OCI-LY7 (cell line): ENCODE data around the gene MEGF8.
A peak's percentile ranks its signal among the peaks of the same experiment; 100 is the strongest.

Source experiments
- EZH2phosphoT487 ChIP-seq: fragments of 200-600 bp; sonication (generic); IDR thresholded peaks from 2 replicates; pipeline ENCODE4 v1.6.1; 2018; ENCODE audit warnings: low read depth, borderline replicate concordance, mild to moderate bottlenecking, mixed run types, antibody characterized with exemption, low read length, moderate library complexity, mixed read lengths
- TF ChIP-seq, protein P1 (sequence below): fragments of 200-600 bp; sonication (generic); conservative IDR thresholded peaks from 2 replicates; pipeline ENCODE4 v1.5.1; 2014; ENCODE audit warnings: mild to moderate bottlenecking, antibody characterized with exemption, low read length, moderate library complexity, mixed read lengths

DNA sequence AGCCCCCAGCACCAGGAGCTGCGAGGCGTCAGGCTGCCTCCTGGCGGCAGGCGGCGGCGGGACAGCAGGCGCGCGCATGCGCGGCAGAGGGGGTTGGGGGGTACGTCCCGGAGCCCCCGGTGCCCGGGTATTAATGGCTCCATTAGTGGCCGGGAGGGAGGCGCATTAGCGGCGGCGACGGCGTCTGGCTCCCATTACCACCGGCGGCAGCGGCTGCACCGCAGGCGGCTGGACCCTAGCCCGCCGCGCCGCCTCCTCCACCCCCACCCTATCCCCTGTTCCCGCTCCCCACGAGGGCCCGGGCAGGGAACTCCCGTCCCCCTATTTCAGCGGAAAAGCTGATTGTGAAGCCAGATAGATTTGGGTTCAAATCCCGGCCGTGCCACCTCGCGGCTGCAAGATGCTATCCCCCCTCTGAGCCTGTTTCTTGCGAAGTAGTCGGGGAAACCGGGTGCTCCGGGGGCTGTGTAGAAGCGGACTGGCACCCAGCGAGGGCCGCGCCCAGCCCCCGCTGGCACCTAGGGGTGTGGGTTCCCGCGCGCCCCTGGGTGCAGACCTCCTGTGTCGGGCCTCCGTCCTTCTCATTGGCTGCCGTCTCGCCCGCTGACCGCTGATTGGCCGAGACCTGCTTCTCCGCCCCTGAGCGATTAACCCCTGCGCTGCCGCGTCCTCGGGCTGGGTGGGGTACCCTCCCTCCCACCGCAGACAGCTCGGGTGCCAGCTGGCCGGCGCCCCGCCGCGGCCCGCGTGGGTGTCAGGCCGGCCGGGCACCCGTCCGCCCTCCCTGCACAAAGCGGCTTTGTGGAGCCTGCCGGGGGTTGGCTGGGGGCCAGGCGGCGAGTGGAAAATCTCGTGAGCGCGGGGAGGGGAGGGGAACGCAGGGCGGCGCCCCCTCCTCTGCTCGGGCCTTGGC is 45.3 kb upstream of the MEGF8 start:
- TF ChIP-seq, protein P1, sequence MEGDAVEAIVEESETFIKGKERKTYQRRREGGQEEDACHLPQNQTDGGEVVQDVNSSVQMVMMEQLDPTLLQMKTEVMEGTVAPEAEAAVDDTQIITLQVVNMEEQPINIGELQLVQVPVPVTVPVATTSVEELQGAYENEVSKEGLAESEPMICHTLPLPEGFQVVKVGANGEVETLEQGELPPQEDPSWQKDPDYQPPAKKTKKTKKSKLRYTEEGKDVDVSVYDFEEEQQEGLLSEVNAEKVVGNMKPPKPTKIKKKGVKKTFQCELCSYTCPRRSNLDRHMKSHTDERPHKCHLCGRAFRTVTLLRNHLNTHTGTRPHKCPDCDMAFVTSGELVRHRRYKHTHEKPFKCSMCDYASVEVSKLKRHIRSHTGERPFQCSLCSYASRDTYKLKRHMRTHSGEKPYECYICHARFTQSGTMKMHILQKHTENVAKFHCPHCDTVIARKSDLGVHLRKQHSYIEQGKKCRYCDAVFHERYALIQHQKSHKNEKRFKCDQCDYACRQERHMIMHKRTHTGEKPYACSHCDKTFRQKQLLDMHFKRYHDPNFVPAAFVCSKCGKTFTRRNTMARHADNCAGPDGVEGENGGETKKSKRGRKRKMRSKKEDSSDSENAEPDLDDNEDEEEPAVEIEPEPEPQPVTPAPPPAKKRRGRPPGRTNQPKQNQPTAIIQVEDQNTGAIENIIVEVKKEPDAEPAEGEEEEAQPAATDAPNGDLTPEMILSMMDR = peak; percentile 89
- no peak for TF ChIP-seq EZH2phosphoT487
